ENCODE results near the gene MYPN.

Gene MYPN

DNA sequence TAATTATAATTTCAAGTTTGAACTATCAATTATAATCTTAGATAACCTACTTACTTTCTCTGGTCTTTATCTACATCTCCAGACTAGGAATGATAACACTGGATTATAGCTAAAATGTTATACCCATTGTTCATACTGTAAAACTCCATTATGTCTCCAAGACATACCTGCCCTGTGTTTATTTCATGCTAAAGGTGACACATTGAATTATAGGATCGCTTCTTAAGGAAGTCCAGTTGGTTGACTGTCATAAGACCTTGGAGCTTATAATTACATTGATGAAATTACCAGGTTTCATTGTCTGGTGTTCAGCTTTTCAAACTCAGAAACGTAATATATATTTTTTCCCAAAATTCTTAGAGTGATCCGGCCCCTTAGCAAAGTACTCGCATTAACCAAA, 18.7 kb upstream of the MYPN start:
- DNase-seq (ENCODE audit: low read depth): no peak

DNA sequence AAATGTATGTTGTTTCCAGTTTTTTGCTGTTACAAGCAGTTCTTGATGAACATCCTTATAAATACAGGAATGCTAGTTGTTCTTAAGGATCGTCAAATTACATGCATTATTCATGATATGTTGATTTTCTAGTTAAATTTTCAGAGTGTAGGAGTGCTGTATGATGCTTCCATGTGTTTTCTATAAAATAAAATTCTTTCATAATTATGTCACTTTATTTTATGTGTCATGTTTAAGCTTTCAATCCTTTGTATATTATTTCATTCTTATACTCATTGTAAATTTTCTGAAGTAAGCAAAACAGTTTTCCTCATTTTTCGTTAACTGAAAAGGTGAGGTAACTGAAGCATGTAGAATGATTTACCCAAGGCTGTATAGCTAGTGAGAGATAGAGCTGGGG, 16.8 kb upstream of the MYPN start:
- no peak for DNase-seq (ENCODE audit: low read depth)

DNA sequence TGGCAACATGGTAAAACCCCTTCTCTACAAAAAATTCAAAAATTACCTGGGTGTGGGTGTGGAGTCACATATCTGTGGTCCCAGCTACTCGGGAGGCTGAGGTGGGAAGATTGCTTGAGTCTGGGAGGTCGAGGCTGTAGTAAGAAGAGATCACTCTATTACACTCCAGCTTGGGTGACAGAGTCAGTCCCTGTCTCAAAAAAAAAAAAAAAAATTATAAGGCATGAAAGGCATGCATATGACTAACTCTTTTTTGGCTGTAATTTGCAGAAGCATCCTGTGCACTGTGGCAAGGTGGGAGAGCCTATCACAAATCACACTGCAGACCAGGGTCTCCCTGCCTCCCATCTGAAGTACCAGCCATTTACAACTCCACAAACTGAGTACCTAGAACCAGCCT, 14.1 kb upstream of the MYPN start:
- DNase-seq (ENCODE audit: low read depth): peak; percentile 73

DNA sequence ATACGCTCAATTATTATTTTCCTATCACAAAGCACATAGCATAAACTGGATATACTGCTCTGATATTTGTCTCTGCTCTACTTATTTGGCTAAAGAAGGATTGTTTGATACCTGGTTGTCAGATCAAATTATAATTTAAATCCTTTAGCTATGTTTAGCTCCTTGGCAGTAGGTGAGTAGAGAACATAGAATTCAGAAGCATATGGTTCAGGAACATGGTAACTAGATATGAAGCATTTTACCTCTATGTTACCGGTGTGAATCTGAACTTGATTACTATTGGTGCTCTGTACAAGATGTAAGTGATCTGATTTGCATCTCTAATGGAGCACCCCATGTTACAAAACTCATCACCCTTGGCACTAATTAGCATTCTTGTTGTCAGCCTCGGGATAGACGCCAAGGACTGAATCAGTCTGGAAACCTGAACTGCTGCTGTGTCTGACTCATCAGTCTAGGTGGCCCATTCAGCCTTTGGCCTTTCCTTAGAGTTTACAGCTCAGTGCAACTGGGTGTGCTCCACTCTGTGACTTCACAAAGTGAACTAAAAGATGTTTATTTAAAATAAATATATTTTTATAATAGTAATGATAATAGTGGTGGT, 12.3 kb upstream of the MYPN start:
- DNase-seq (ENCODE audit: low read depth): peak; percentile 96

DNA sequence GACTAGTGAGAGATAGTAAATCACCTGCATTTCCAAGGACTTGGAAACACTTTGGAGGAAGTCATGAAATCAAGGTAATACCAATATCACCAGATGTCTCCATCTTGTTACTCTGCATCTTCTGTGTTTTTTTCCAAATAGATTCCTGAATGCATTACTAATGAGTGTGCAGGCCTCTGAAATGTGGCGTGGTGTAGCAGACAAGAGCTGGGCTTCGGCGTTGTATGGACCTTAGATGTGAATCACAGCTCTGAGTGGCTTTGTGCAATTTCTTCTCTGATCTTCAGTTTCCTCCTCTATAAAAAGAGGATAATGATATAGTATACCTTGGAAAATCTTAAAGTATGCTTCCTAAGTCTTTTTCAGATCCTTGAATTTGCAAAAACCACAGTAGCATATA, 9.6 kb upstream of the MYPN start:
- peak; percentile 94 for DNase-seq (ENCODE audit: low read depth)

DNA sequence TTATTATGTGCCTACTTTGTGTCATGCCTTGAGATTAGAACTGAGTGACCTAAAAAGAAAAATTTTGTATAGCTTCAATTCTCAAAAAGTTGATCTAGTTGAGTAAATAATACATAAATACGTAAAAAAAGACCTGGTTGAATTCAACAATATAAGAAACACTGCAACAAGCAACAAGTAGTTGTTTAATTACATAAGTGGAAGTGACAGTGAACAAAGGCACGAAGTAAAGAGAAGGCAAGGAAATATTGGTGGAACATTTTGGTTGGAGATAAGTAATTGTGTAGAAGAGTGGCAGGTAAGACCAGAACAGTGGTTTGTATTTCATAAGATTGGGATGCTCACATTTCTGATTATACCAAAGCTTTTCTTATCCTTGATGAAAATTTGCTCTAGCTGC, 8.2 kb upstream of the MYPN start:
- DNase-seq (ENCODE audit: low read depth): no peak

DNA sequence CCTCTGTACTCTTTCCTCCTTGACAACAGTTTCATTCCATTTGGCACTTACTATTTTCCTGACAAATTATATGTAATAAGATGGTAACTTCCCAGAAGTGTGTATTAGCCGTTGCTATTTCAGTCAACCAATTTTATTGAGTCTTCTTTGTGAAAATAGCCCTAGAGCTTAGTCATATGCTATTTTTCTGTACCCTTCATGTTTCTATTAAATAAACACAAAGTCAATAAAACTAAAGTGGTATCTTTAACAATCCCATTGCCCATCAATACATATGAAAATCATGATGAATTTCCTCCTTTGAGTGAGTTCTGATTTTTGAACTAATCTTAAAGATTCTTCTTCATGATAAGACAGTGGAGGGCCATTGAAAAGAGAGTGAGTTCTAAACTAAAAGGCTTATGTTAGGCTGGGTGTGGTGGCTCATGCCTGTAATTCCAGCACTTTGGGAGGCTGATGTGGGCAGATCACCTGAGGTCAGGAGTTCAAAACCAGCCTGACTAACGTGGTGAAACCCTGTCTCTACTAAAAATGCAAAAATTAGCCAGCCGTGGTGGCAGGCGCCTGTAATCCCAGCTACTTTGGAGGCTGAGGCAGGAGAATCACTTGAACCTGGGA, 5.9 kb upstream of the MYPN start:
- no peak for DNase-seq (ENCODE audit: low read depth)

DNA sequence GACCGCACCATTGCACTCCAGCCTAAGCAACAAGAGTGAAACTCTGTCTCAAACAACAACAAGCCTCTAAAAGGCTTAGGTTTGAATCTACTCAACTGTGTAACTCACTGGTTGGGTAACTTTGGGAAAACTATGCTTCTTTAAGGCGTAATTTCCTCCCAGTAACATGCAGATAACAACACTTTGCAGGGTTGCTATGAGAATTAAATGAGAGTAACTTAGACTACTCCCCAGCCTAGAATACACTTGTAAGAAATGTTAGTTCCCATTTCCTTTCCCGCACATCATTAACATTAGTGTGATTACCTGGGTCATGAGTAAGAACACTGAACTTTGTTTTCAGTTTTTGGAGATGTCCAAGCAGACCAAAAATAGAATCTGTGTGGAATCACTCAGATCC, 5.4 kb upstream of the MYPN start:
- peak; percentile 40 for DNase-seq (ENCODE audit: low read depth)

DNA sequence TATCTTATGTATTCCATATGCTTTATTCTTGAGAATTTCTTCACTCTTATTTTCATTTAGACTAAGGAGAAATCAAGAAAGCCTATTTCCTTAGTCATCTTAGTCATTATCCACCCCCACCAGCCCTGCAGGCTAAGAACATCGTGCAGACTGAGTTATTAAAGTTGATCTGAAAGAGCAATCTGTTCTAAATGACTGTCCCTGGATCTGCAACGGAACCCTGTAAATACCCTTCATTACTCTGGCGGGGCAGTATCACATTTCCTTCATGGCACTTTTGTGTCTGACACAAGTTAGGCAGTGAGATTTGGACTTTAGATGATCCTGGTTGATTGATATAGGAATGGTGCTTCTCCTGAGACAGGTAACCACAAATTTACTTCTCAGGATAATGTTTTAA, 3.5 kb upstream of the MYPN start:
- DNase-seq (ENCODE audit: low read depth): peak; percentile 85

DNA sequence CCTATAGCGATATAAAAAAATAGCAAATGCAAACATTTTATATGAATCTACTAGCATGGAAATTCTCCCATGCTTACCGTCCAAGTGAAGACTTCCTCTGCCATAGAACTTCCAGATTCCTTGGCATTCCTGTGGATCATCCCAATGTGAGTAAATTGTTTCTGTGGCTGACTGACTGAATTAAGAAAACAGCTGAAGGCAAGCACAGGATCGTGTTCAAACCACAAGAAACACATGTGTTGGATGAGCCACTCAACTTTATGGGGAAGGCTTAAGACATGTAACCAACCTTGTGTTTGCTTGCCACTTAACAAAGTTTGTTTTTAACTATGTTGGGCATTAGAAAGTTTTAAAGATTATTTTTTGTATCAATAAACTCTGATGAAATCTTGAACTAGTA, 2.6 kb upstream of the MYPN start:
- peak; percentile 93 for DNase-seq (ENCODE audit: low read depth)

DNA sequence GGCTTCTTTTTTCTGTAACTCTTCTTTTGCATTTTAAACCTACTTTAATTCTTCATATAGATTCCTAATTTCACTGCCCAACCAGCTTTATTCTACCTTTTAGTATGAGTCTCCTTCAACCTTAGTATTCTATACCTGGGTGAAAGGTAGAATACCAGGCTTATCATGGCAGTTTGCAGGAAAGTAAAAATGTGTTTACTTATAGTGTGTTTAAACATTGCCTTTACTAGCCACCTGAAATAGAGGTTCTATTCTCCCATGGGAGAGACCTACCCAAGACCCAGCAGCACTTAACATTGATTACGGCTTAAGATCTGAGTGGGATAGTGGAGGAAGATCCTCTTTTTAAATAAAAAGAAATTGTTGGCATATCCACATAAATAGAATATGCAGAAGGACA, 1.6 kb upstream of the MYPN start:
- DNase-seq (ENCODE audit: low read depth): no peak

DNA sequence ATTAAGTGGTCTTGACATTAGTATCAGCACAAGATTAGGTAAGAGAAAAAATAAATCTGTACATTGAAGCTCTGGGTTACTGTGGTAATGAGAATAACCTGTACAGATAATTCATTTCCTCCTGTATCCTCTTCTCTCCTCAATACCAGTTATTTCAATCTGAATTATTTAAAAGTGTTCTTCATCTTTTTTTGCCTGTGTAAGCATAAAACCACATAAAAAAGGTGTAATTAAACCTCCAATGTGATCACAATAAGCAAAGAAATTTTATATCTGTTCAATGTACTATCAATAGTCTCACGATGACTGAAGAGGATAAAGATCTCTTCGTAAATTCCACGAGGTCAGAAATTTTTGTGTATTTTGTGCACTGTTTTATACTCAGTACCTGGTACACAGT, 1.2 kb upstream of the MYPN start:
- no peak for DNase-seq (ENCODE audit: low read depth)

DNA sequence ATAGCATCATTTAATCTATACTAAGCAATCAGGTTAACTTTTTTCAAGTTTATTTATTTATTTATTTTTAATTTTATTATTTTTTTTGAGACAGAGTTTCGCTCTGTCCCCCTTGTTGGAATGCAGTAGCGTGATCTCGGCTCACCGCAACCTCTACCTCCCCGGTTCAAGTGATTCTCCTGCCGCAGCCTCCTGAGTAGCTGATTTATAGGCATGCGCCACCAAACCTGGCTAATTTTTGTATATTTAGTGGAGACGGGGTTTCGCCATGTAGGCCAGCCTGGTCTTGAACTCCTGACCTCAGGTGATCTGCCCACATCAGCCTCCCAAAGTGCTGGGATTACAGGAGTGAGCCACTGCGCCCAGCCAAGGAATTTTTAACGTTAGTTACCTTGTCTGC, 635 bp upstream of the MYPN start:
- DNase-seq (ENCODE audit: low read depth): no peak

DNA sequence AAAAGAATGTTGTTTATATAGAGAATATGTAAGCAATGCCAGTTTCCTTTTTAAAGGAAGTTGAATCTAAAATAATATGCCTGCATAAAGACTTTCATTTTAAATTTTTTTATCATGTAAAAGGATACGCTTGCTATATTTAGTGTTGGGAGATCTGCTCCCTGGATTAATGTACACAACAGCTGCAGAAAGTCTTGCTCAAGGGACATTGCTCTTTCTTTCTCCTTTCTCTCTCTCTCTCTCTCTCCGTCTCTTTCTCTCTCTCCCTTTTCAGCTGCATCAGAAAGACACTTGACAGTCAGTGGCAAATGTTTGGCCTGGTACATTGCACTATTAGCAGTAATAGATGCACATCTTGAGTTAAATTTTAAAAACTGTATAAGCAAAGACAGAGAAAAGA, 739 bp downstream of the MYPN start:
- peak; percentile 74 for DNase-seq (ENCODE audit: low read depth)

DNA sequence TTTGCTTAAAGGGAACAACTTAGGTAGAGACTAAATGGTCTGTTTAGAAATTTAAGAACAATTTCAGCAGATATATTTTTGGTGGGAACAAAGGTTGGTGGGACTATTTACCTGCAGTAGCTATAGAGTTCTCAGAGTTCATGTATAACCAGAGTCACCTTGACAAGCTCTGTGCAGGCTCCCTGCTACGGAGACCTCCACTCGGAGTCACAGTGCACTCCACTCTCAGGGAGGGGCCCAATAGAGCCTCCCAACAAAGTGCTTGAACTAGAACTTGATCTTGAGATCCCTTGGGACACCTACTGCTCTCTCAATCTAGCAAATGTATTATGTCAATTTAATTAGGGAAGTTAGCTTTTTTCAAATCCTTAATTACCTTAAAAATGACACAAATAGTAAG, 2.3 kb downstream of the MYPN start:
- no peak for DNase-seq (ENCODE audit: low read depth)

DNA sequence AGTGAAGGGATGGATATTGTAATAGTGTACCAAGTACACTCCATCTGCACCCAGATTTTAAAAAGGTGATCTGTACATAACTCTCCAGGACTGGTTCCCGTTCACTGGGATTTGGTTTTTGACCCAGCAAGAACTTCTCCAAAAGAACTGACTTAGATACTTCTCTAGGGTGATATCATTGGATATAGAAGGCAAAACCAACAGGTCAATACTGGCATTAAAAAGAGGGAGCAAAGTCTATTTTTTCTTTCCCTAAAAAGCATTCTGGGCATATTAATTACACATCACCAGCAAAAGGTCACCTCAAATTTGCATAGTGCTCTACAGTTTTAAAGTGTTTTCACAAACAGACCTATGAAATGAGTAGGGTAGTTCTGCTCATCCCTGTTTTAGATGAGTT, 3.5 kb downstream of the MYPN start:
- DNase-seq (ENCODE audit: low read depth): no peak

DNA sequence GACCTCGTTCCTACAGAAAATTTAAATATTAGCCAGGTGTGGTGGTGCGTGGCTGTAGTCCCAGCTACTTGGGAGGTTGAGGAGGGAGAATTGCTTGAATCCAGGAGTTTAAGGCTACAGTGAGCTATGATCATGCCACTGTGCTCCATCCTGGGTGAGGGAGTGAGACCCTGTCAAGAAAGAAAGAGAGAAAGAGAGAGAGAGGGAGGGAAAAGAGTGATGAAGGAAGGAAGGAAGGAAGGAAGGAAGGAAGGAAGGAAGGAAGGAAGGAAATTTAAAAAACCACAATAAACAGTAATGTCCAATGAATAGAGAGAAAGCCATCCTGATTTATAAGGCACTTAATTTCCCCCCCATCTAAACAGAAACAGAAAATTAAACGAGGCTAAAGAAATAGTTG, 9.4 kb downstream of the MYPN start:
- DNase-seq (ENCODE audit: low read depth): no peak

DNA sequence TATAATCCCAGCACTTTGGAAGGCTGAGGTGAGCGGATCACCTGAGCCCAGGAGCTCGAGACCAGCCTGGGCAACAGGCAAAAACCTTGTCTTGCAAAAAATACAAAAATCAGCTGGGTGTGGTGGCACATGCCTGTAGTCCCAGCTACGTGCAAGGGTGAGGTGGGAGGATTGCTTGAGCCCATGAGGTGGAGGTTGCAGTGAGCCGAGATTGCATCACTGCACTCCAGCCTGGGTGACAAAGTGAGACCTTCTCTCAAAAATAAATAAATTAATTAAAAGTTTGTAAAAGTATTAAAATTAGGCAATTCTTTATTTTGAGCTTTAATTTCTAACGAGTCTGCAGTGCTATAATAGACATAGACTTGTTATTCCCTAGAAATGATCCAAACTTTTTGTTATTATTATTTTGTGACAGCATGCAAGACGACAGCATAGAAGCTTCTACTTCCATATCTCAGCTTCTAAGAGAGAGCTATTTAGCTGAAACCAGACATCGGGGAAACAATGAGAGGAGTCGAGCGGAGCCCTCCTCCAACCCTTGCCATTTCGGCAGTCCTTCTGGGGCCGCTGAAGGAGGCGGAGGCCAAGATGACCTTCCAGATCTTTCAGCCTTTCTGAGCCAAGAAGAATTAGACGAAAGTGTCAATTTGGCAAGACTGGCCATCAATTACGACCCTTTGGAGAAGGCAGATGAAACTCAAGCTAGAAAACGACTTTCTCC, 11.9 kb downstream of the MYPN start:
- no peak for DNase-seq (ENCODE audit: low read depth)

DNA sequence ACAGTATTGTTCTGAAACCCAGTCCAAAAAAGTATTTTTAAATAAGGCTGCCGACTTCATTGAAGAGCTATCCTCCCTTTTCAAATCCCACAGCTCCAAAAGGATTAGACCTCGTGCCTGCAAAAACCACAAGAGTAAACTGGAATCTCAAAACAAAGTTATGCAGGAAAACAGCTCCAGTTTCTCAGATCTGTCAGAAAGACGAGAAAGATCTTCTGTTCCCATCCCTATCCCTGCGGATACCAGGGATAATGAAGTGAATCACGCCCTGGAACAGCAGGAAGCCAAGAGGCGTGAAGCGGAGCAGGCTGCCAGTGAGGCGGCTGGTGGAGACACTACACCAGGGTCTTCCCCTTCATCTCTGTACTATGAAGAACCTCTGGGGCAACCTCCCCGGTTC, 12.6 kb downstream of the MYPN start:
- no peak for DNase-seq (ENCODE audit: low read depth)

DNA sequence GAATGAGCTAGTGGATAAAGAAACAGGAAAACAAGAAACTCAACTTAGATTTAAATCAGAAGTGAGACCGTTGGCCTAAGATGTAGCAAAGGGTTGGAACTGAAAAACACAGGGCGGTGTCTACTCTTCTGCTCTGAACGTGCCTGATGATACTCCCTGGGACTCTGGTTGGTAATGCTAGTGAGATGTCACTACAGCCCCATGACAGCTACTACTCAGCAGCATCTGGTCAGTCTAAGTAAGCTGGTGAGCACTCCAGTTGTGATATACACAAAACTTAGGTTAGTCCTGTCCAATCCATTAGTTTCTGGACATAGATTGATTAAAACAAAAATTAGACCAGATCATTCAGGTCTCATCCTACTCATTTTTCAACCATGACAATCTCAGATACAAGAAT, 15.4 kb downstream of the MYPN start:
- DNase-seq (ENCODE audit: low read depth): no peak

DNA sequence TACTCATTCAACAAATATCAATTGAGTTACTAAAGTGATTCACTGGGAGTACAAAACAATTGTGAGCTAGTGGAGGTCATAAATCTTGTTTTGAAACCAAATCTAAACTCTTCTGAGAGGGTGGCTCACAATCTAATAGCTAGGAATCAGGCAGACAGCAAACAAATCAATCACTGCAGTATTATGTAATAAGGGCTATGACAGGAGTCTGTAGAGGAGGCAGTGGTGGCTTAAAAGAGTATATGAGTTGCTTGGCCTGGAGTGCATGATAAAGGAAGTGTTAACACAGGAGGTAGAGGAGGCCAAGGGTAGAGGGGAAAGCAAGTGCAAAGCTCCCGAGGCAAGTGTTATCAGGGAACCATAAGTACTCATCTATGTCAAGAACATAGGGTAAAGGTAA, 16.5 kb downstream of the MYPN start:
- peak; percentile 17 for DNase-seq (ENCODE audit: low read depth)

DNA sequence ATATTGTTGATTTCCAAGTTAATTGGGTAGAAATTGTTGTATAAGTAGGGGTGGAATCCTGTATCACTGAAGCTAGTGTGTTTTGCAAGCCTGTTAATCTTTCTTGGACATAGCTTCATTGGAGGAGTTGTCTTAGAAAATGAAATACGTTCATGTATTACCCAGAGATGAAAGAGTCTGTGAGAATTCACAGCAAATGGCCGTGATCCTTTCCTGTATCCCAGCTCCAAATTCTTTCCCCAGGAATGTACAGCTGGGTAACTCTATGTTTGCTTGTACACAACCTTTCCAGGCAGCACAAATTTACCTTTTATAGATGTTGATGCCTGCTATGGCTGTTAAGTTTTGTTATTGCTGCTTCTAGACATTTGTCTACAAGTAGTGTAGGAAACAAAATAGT, 18.7 kb downstream of the MYPN start:
- DNase-seq (ENCODE audit: low read depth): no peak

DNA sequence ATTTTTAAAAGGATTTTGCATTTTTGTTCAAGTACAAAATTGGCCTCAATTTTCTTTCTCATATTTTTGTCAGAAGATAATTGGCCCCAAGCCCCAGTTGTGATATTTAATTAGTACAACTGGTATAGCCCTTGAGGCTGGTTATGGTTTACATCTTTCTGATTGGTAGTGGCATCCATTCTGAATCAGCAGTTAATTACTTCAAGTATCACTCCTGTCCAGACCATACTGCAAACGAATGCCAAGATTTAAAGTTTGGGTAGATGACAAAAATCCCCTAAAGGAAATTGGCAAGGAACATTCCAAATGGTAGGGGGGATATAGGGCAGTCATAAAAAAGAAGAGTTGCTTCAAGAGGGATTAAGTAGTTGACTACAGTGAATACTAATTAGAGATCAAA, 23.1 kb downstream of the MYPN start:
- no peak for DNase-seq (ENCODE audit: low read depth)

DNA sequence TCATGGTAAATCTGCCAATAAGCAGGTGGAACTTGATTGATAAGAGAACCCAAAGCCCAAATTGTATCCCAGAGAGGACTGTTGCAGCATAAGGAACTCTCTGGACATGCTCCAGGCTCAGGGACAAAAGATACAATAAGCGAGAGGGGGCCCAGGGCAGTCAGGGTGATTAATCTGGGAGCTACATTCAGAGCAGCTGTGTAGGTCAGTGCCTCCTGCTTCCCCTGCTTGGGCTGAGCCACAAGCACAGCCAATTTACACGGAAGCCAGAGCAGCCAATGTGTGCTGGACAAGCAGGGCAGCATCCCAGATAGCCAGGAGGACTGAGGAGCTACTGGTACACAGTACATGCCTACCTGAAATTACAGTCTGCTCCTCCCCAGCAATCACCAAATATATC, 24.2 kb downstream of the MYPN start:
- DNase-seq (ENCODE audit: low read depth): peak; percentile 30
